Body of pancreas (tissue), 4 donors: ENCODE results near the gene CMA1. TPM values are rescaled to one million over a fixed set of nuclear protein-coding genes. Genes with fewer than 3 reads are reported as not detected.
"Not testable (repeated sequence)": the region's sequence is repeated elsewhere in the genome, so short reads cannot be mapped to it uniquely, and the experiment has no call there.

Source experiments
- ATAC-seq: fragments of 150-250 bp; one replicate; pipeline ENCODE4 v1.9.1; 2016
- DNase-seq, 4 donors: peaks; one replicate each; pipeline ENCODE4 v3.0.0-alpha.2; 2019
- H3K27ac ChIP-seq, 4 donors: fragments of 200-600 bp; sonication (generic); 1 replicate in 3 of 4; 2 replicates in 1 of 4; pipeline versions ENCODE4 v1.5.1 to v1.6.1; 2016 to 2019; ENCODE audit warnings: mild to moderate bottlenecking in 1 of 4, mixed read lengths in 1 of 4, moderate library complexity in 1 of 4
- H3K27me3 ChIP-seq, 2 donors: fragments of 200-600 bp; sonication (generic); one replicate each; pipeline ENCODE4 v1.6.0; 2016; ENCODE audit warnings: mild to moderate bottlenecking in 1 of 2
- H3K36me3 ChIP-seq, 2 donors: fragments of 200-600 bp; sonication (generic); replicated peaks in 1 of 2; 2 replicates each; pipeline ENCODE4 v1.5.1; 2016; ENCODE audit warnings: low read depth in 2 of 2; ENCODE audit not compliant: insufficient read depth in 1 of 2
- H3K4me1 ChIP-seq: fragments of 200-600 bp; sonication (generic); one replicate; pipeline ENCODE4 v1.6.0; 2016
- H3K4me3 ChIP-seq, 2 donors: fragments of 200-600 bp; sonication (generic); 1 replicate in 1 of 2; 2 replicates in 1 of 2; pipeline ENCODE4 v1.5.1; 2016 to 2019
- H3K9me3 ChIP-seq, 3 donors: fragments of 200-600 bp; sonication (generic); 1 replicate in 2 of 3; 2 replicates in 1 of 3; pipeline ENCODE4 v1.5.1; 2016
- CTCF ChIP-seq, 7 experiments: fragments of 450-650 bp in 4 of 7; fragments of 200-600 bp in 3 of 7; sonication (generic) in 3 of 7; IDR thresholded peaks; one replicate each; pipeline ENCODE4 v1.5.1; 2016 to 2019; ENCODE audit warnings: antibody characterized with exemption in 7 of 7
- POLR2A ChIP-seq, 3 donors: fragments of 450-650 bp; IDR thresholded peaks; one replicate each; pipeline ENCODE4 v1.6.1; 2016; ENCODE audit warnings: antibody characterized with exemption in 3 of 3, mild to moderate bottlenecking in 2 of 3
- WGBS, 2 donors: methylation state at CpG; one replicate each; pipeline ENCODE4 v1.1.5; 2017; 5-methylcytosine and 5-hydroxymethylcytosine counted together
- intact Hi-C: fragments of 100-400 bp; cut with DNase I; formaldehyde crosslinking; loops from one replicate; pipeline ENCODE4 v1.15.1; 2023
- total RNA-seq, 2 donors: library from RNA; depleted of rRNA; stranded (reverse); fragments of >200 nt; gene quantifications; one replicate each; pipeline ENCODE4 v1.1.0, GENCODE V29; 2016

The CMA1 gene, protein sequence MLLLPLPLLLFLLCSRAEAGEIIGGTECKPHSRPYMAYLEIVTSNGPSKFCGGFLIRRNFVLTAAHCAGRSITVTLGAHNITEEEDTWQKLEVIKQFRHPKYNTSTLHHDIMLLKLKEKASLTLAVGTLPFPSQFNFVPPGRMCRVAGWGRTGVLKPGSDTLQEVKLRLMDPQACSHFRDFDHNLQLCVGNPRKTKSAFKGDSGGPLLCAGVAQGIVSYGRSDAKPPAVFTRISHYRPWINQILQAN
- total RNA-seq, result not detected

GRCh38 chr14:24508155-24508840 is at the start of gene CMA1:
Gene CMA1 (minus strand): TSS chr14:24508265. CDS start chr14:24508235, 30 bp downstream.
- Histone ChIP-seq H3K4me1 (no peaks in the 10 kb centered on the region), H3K27ac (no peak within 1 kb of the TSS), H3K36me3 (no peaks in the 10 kb centered on the region), H3K4me3 (no peak within 1 kb of the TSS), H3K9me3 (no peaks in the 10 kb centered on the region), H3K27me3 (no peaks in the 10 kb centered on the region)
- TF ChIP-seq POLR2A (IDR thresholded peaks at IDR 0.05), result no peak
- TF ChIP-seq CTCF (IDR thresholded peaks at IDR 0.05), result no peak
- 38 to 52% methylated on average over 3 of the region's 3 CpGs for WGBS, 2 donors
- ATAC-seq, result no peak
- no peak for DNase-seq
- intact Hi-C loops, result no loop called here

- DNase-seq (no peak), ATAC-seq (no peak)
- Histone ChIP-seq H3K27ac (no peak overlapping the region), H3K36me3 (no peaks in the 10 kb centered on the region), H3K27me3 (no peaks in the 10 kb centered on the region), H3K9me3 (no peaks in the 10 kb centered on the region), H3K4me1 (no peaks in the 10 kb centered on the region), H3K4me3 (no peak overlapping the region)
- TF ChIP-seq POLR2A (IDR thresholded peaks at IDR 0.05) (no peak), CTCF (IDR thresholded peaks at IDR 0.05) (no peak)
- WGBS, 2 donors, result 34 to 43% methylated on average over 4 of the region's 4 CpGs
- intact Hi-C loops, result no loop called here
Measured at GRCh38 chr14:24556756-24557155, 48.7 kb upstream of the CMA1 start.

DNA sequence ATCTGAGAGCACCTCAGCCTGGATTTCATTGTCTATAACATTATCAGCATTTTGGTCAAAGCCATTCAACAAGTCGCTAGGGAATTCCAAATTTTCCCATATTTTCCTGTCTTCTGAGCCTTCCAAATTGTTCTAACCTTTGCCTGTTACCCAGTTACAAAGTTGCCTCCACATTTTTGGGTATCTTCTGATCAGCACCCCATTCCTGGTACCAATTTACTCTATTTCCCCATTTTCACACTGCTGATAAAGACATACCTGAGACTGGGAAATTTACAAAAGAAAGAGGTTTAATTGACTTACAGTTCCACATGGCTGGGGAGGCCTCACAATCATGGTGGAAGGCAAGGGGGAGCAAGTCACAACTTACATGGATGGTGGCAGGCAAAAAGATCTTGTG is 41.0 kb upstream of the CMA1 start:
- DNase-seq, H3K27me3 ChIP-seq, intact Hi-C loops, H3K27ac ChIP-seq, H3K4me1 ChIP-seq, H3K4me3 ChIP-seq, ATAC-seq, H3K36me3 ChIP-seq, H3K9me3 ChIP-seq: not testable (repeated sequence)
- whole genome bisulfite sequencing, 2 donors, result 33 to 36% methylated on average over 1 of the region's 1 CpG

GRCh38 chr14:24542346-24542936 is 34.4 kb upstream of the CMA1 start:
- DNase-seq (no peak), ATAC-seq (no peak)
- WGBS, 2 donors, result 47 to 51% methylated on average over 2 of the region's 2 CpGs
- intact Hi-C loops, result no loop called here
- Histone ChIP-seq H3K9me3 (no peaks in the 10 kb centered on the region), H3K4me3 (no peak overlapping the region), H3K36me3 (no peaks in the 10 kb centered on the region), H3K27me3 (no peaks in the 10 kb centered on the region), H3K27ac (no peak overlapping the region), H3K4me1 (no peaks in the 10 kb centered on the region)
- TF ChIP-seq POLR2A (IDR thresholded peaks at IDR 0.05) (no peak), CTCF (IDR thresholded peaks at IDR 0.05) (no peak)

- no peaks in the 10 kb centered on the region for H3K36me3 ChIP-seq
- DNase-seq (peak in 1 of 4 donors; percentile 2), ATAC-seq (no peak)
- intact Hi-C loops, result no loop called here
- 52 to 56% methylated on average over 1 of the region's 1 CpG for WGBS, 2 donors
- H3K4me3 ChIP-seq, result no peak overlapping the region
- no peaks in the 10 kb centered on the region for H3K4me1 ChIP-seq
- H3K9me3 ChIP-seq, result no peaks in the 10 kb centered on the region
- no peaks in the 10 kb centered on the region for H3K27me3 ChIP-seq
- H3K27ac ChIP-seq, result no peak overlapping the region
- no peak for TF ChIP-seq POLR2A (IDR thresholded peaks at IDR 0.05)
- TF ChIP-seq CTCF (IDR thresholded peaks at IDR 0.05), result no peak
Measured at GRCh38 chr14:24535737-24536136, 27.7 kb upstream of the CMA1 start.
